GM23248 (cell line): ENCODE measurements around the gene NPHP4. TPM values are rescaled to one million over a fixed set of nuclear protein-coding genes. Genes with fewer than 3 reads are reported as not detected.

ENCODE experiments used
- DNase-seq: peaks from one replicate; pipeline ENCODE4 v3.0.0-alpha.2; 2015
- H2AFZ ChIP-seq: fragments of 200-600 bp; sonication (generic); 2 replicates; pipeline ENCODE4 v1.6.1; 2016; ENCODE audit warnings: antibody characterized with exemption
- H3F3A ChIP-seq: fragments of 200-600 bp; sonication (generic); 2 replicates; pipeline ENCODE4 v1.6.1; 2016; ENCODE audit warnings: mild to moderate bottlenecking, antibody characterized with exemption, mixed run types; ENCODE audit not compliant: insufficient read depth
- H3K27ac ChIP-seq: fragments of 200-600 bp; sonication (generic); 2 replicates; pipeline ENCODE4 v1.5.1; 2016; ENCODE audit warnings: mild to moderate bottlenecking
- H3K27me3 ChIP-seq: fragments of 200-600 bp; sonication (generic); replicated peaks from 2 replicates; pipeline ENCODE4 v1.6.1; 2016; ENCODE audit warnings: mild to moderate bottlenecking; ENCODE audit not compliant: insufficient read depth
- H3K36me3 ChIP-seq: fragments of 200-600 bp; sonication (generic); 2 replicates; pipeline ENCODE4 v1.6.1; 2016; ENCODE audit warnings: low read depth, mild to moderate bottlenecking
- H3K4me1 ChIP-seq: fragments of 200-600 bp; sonication (generic); 2 replicates; pipeline ENCODE4 v1.6.1; 2016; ENCODE audit warnings: mild to moderate bottlenecking; ENCODE audit not compliant: insufficient read depth
- H3K4me2 ChIP-seq: fragments of 200-600 bp; sonication (generic); one replicate; pipeline ENCODE4 v1.6.1; 2016; ENCODE audit warnings: mild to moderate bottlenecking; ENCODE audit not compliant: unreplicated experiment
- H3K4me3 ChIP-seq: fragments of 200-600 bp; sonication (generic); 2 replicates; pipeline ENCODE4 v1.5.1; 2016; ENCODE audit warnings: mild to moderate bottlenecking
- H3K79me2 ChIP-seq: fragments of 200-600 bp; sonication (generic); 2 replicates; pipeline ENCODE4 v1.6.1; 2016; ENCODE audit warnings: mild to moderate bottlenecking; ENCODE audit not compliant: insufficient read depth
- H3K9ac ChIP-seq: fragments of 200-600 bp; sonication (generic); 2 replicates; pipeline ENCODE4 v1.6.1; 2016; ENCODE audit warnings: mild to moderate bottlenecking
- H3K9me2 ChIP-seq: fragments of 200-600 bp; sonication (generic); 2 replicates; pipeline ENCODE4 v1.6.1; 2016; ENCODE audit warnings: mixed run types, mild to moderate bottlenecking, moderate library complexity; ENCODE audit not compliant: insufficient read depth
- H3K9me3 ChIP-seq: fragments of 200-600 bp; sonication (generic); one replicate; pipeline ENCODE4 v1.6.1; 2017; ENCODE audit warnings: low read depth
- H4K20me1 ChIP-seq: fragments of 200-600 bp; sonication (generic); 2 replicates; pipeline ENCODE4 v1.6.0; 2016; ENCODE audit not compliant: insufficient read depth
- EZH2 ChIP-seq: fragments of 200-600 bp; sonication (generic); IDR thresholded peaks from 2 replicates; pipeline ENCODE4 v1.6.1; 2018; ENCODE audit warnings: antibody characterized with exemption, mild to moderate bottlenecking; ENCODE audit not compliant: insufficient read depth, poor library complexity, severe bottlenecking
- EZH2phosphoT487 ChIP-seq: fragments of 200-600 bp; sonication (generic); IDR thresholded peaks from 2 replicates; pipeline ENCODE4 v1.6.1; 2018; ENCODE audit warnings: antibody characterized with exemption, moderate library complexity, mild to moderate bottlenecking, low read depth; ENCODE audit not compliant: insufficient read depth
- WGBS, 2 experiments: methylation state at CpG; one replicate each; pipeline ENCODE4 v1.1.6; 2015 to 2017; ENCODE audit warnings: low lambda C conversion rate in 2 of 2, low coverage in 1 of 2; ENCODE audit errors: missing lambda C conversion rate in 2 of 2; 5-methylcytosine and 5-hydroxymethylcytosine counted together
- in situ Hi-C: fragments of 300-500 bp; cut with MboI; formaldehyde crosslinking; loops from 2 replicates; pipeline ENCODE4 v1.15.0; 2020
- polyA plus RNA-seq: library from polyadenylated mRNA; unstranded; fragments of >200 nt; fragmentation: Nextera tagmentation; extraction: Ambion mirVana; gene quantifications from 2 replicates; pipeline ENCODE4 v1.2.1, GENCODE V29; 2016
- total RNA-seq: library from RNA; depleted of rRNA; stranded (reverse); fragments of >200 nt; shearing (Covaris generic); gene quantifications from 2 replicates; pipeline ENCODE4 v1.2.3, GENCODE V29; 2014

Gene NPHP4
- total and polyA plus RNA-seq, 2 experiments from 2014 or later, result 4.0 to 4.2 TPM

DNA sequence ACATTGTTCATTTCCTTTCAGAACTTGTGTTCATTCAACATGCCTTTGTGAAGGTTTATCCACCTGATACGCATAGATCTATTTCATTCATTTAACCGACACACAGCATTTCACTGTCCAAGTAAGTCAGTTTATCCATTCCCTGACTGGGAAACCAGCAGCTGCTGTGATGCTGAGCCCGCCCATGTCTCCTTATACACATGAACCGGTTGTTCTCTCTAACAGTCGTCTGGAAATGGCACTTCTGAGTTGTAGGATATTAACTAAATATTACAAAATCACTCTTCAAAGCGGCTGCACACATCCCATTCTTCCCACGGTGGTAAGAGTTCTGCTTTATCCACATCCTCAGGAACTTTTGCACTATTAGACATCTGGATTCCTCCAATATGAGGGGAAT is 71.1 kb downstream of the NPHP4 start:
- Histone ChIP-seq H3K36me3 (no peaks in the 10 kb centered on the region), H3K79me2 (no peaks in the 10 kb centered on the region), H3K9me2 (no peaks in the 10 kb centered on the region), H4K20me1 (no peaks in the 10 kb centered on the region), H3K27ac (no peak overlapping the region), H3K9ac (no peak overlapping the region), H2AFZ (no peak overlapping the region), H3F3A (0 out of 2 replicates have a peak, but pooled peaks cover 2% of the 10 kb centered on the region), H3K27me3 (no peaks in the 10 kb centered on the region), H3K4me2 (no peak overlapping the region), H3K4me3 (no peak overlapping the region), H3K9me3 (no peaks in the 10 kb centered on the region), H3K4me1 (no peaks in the 10 kb centered on the region)
- 54 to 62% methylated on average over 7 of the region's 7 CpGs for WGBS, 2 experiments
- TF ChIP-seq EZH2 (no peak), EZH2phosphoT487 (no peak)
- in situ Hi-C loops, result loop anchor here (25.0 kb wide), 3 partner anchors 409 to 2009 kb away; partner anchors contain the start of genes AJAP1 and C1orf174
- DNase-seq, result no peak

DNA sequence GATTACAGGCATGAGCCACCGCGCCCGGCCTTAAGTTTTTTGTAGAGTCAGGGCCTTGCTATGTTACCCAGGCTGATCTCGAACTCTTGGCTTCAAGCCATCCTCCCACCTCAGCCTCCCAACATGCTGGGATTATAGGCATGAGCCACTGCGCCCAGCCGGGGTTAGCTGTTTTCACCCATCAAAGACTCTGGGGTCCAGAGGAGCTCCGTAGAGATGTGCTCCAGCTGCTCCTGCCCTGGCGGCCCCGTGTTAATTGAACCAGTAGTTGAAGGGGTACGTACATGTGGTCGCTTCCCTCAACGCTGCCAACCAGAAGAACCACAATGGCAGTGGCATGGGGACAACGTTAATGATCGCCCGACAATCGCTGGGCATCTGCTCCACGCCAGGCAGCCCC is 72.0 kb downstream of the NPHP4 start:
- Histone ChIP-seq H3K4me2 (no peak overlapping the region), H3K27me3 (no peaks in the 10 kb centered on the region), H4K20me1 (no peaks in the 10 kb centered on the region), H3K4me1 (no peaks in the 10 kb centered on the region), H3K27ac (no peak overlapping the region), H3K4me3 (no peak overlapping the region), H3K79me2 (no peaks in the 10 kb centered on the region), H3K9me3 (no peaks in the 10 kb centered on the region), H3K36me3 (no peaks in the 10 kb centered on the region), H3K9me2 (no peaks in the 10 kb centered on the region), H3K9ac (no peak overlapping the region), H2AFZ (no peak overlapping the region), H3F3A (0 out of 2 replicates have a peak, but pooled peaks cover 2% of the 10 kb centered on the region)
- in situ Hi-C loops, result loop anchor here (25.0 kb wide), 3 partner anchors 408 to 2008 kb away; partner anchors contain the start of genes AJAP1 and C1orf174
- TF ChIP-seq EZH2phosphoT487, result no peak
- no peak for TF ChIP-seq EZH2
- 94 to 97% methylated on average over 17 of the region's 17 CpGs for WGBS, 2 experiments
- DNase-seq, result no peak

DNA sequence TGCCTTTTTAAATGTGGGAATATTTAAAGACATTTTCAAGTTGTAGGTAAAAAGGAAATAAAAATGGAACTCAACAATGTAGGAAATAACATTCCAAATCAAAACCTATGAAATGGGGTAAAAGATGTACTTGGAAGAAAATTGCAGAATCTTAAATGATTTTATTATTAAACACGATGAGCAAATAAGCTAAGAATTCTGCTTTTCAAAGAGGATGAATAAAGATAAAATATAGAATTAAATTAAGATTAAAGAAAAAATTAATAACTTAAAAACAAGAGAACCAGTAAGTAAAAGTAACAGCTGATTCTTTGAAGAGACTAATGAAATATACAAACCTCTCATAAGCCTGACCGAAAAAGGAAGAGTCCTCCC is 74.0 kb downstream of the NPHP4 start:
- no peak overlapping the region for H2AFZ ChIP-seq
- H3F3A ChIP-seq, result 0 out of 2 replicates have a peak, but pooled peaks cover 2% of the 10 kb centered on the region
- no peak overlapping the region for H3K4me2 ChIP-seq
- WGBS, 2 experiments, result 48 to 50% methylated on average over 2 of the region's 2 CpGs
- no peak overlapping the region for H3K4me3 ChIP-seq
- DNase-seq, result no peak
- H3K27ac ChIP-seq, result no peak overlapping the region
- no peaks in the 10 kb centered on the region for H3K79me2 ChIP-seq
- no peaks in the 10 kb centered on the region for H3K9me3 ChIP-seq
- in situ Hi-C loops, result loop anchor here (25.0 kb wide), 3 partner anchors 406 to 2006 kb away; partner anchors contain the start of genes AJAP1 and C1orf174
- H3K27me3 ChIP-seq, result no peaks in the 10 kb centered on the region
- H4K20me1 ChIP-seq, result no peaks in the 10 kb centered on the region
- no peaks in the 10 kb centered on the region for H3K36me3 ChIP-seq
- TF ChIP-seq EZH2phosphoT487 (no peak), EZH2 (no peak)
- no peak overlapping the region for H3K9ac ChIP-seq
- H3K9me2 ChIP-seq, result no peaks in the 10 kb centered on the region
- H3K4me1 ChIP-seq, result peaks cover 3% of the 10 kb centered on the region; the same call in 1 of the 2 replicates

DNA sequence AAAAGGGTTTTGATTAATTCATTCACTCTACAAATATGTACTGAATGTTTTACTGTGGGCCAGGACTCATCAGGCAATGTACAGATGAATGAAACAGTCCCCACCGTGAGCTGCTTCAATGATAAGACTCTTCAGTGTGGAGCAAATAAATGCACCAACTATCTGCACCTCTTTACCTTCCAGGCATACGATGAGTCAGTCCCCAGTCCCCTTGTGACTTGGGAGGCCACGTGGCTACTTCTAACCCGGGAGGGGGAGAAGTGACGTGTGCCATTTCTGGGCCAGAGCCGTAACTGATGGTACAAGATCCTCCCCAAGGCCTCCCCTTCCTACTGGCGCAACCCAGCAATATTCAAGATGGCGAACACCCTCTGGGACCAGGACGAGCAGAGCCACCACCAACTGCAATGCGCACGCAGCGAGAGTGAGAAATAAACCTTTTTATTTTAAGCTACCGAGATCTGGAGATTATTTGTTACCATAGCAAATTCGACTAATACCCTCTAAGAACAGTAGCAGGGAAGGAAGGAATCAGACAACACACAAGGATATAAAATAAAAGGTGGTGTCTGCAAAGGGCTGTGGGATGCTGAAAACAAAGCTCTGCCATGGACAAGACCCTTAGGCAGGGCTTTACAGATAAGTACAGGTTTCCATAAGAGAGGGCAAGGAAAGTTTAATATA is 74.5 kb downstream of the NPHP4 start:
- Histone ChIP-seq H3K79me2 (no peaks in the 10 kb centered on the region), H3K9me2 (no peaks in the 10 kb centered on the region), H3K4me3 (no peak overlapping the region), H3K4me2 (no peak overlapping the region), H4K20me1 (no peaks in the 10 kb centered on the region), H2AFZ (no peak overlapping the region), H3K4me1 (peaks cover 4% of the 10 kb centered on the region; the same call in 1 of the 2 replicates), H3F3A (0 out of 2 replicates have a peak, but pooled peaks cover 2% of the 10 kb centered on the region), H3K9ac (no peak overlapping the region), H3K9me3 (no peaks in the 10 kb centered on the region), H3K27ac (no peak overlapping the region), H3K27me3 (no peaks in the 10 kb centered on the region), H3K36me3 (no peaks in the 10 kb centered on the region)
- TF ChIP-seq EZH2phosphoT487 (no peak), EZH2 (no peak)
- DNase-seq, result no peak
- in situ Hi-C loops, result loop anchor here (25.0 kb wide), 3 partner anchors 405 to 2005 kb away; partner anchors contain the start of genes AJAP1 and C1orf174
- 89 to 92% methylated on average over 14 of the region's 14 CpGs for WGBS, 2 experiments

- TF ChIP-seq EZH2 (no peak), EZH2phosphoT487 (no peak)
- DNase-seq, result no peak
- Histone ChIP-seq H3K27ac (no peak overlapping the region), H3K79me2 (no peaks in the 10 kb centered on the region), H4K20me1 (no peaks in the 10 kb centered on the region), H3K36me3 (no peaks in the 10 kb centered on the region), H3F3A (0 out of 2 replicates have a peak, but pooled peaks cover 2% of the 10 kb centered on the region), H2AFZ (no peak overlapping the region), H3K9ac (no peak overlapping the region), H3K4me1 (peaks cover 4% of the 10 kb centered on the region; the same call in 1 of the 2 replicates), H3K4me2 (no peak overlapping the region), H3K27me3 (no peaks in the 10 kb centered on the region), H3K9me3 (no peaks in the 10 kb centered on the region), H3K4me3 (no peak overlapping the region), H3K9me2 (no peaks in the 10 kb centered on the region)
- in situ Hi-C loops, result loop anchor here (25.0 kb wide), 3 partner anchors 405 to 2005 kb away; partner anchors contain the start of genes AJAP1 and C1orf174
- 83 to 98% methylated on average over 3 of the region's 3 CpGs for WGBS, 2 experiments
Measured at GRCh38 chr1:5917281-5917590, 75.0 kb downstream of the NPHP4 start.
